Fibroblast of mammary gland (primary cell): Measurements from ENCODE around the gene AGAP1.

Source experiments
- DNase-seq: peaks from one replicate; pipeline ENCODE4 v3.0.0-alpha.2; 2010; ENCODE audit warnings: low read depth
- H3K4me3 ChIP-seq: 2 replicates; pipeline ENCODE4 v1.5.1; 2011; ENCODE audit warnings: low read depth, mild to moderate bottlenecking, low read length, moderate library complexity; ENCODE audit not compliant: control insufficient read depth
- TF ChIP-seq, protein P1 (sequence below): conservative IDR thresholded peaks from 2 replicates; pipeline ENCODE4 v1.5.1; 2011; ENCODE audit warnings: low read depth, low read length, inconsistent platforms; ENCODE audit not compliant: control insufficient read depth, insufficient read depth

AGAP1 gene

DNA sequence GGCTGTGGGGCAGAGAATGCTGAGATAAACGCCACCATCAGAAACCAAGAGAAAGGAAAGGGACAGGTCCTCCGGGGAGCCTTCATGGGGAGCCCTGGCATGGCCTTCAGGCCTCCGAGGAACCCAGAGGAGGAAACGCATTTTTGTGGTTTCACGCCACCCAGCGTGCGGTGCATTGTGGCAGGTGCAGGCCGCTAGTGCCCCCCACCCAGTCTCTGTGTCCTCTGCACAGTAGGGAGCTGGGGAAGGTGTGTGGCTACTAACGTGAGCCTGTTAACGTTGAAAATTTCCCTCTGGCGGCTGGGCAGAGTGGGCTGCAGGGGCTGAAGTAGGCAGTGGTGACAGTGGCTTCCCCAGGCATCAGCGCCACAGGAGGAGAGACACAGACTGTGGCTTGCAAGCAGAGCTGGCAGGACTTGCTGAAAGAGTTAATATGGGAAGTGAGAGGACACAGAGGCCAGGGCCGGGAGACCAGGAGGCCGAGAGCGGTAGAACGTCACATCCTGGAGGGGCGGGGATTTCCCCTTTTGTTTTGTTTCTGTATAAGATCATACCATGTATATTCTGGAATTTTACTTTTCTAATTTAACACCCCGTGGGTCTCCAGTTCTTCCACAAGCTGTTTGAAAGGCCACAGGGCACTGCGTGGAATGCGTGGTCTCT lies 507.5 kb downstream of the AGAP1 start:
- no peak overlapping the region for H3K4me3 ChIP-seq
- TF ChIP-seq, protein P1, sequence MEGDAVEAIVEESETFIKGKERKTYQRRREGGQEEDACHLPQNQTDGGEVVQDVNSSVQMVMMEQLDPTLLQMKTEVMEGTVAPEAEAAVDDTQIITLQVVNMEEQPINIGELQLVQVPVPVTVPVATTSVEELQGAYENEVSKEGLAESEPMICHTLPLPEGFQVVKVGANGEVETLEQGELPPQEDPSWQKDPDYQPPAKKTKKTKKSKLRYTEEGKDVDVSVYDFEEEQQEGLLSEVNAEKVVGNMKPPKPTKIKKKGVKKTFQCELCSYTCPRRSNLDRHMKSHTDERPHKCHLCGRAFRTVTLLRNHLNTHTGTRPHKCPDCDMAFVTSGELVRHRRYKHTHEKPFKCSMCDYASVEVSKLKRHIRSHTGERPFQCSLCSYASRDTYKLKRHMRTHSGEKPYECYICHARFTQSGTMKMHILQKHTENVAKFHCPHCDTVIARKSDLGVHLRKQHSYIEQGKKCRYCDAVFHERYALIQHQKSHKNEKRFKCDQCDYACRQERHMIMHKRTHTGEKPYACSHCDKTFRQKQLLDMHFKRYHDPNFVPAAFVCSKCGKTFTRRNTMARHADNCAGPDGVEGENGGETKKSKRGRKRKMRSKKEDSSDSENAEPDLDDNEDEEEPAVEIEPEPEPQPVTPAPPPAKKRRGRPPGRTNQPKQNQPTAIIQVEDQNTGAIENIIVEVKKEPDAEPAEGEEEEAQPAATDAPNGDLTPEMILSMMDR: no peak
- no peak for DNase-seq

DNA sequence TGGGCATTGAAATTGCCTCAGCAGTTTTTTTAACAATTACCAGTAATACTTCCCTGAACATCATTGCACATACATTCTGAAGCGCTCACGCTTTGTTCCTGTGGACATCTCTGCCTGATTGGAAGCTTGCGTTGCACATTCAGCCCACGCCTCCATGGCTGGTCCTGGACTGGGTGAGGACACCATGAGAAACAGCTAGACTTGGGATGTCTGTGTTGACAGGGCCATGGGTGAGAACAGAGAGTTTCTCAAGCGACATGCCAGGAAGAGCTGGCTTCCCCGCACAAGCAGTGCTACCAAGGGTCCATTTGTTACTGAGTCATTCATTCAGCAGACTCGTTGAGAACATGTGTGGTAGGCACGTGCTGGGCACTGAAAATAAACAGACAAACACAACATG lies 508.0 kb downstream of the AGAP1 start:
- DNase-seq: peak; percentile 7
- TF ChIP-seq, protein P1: no peak

DNA sequence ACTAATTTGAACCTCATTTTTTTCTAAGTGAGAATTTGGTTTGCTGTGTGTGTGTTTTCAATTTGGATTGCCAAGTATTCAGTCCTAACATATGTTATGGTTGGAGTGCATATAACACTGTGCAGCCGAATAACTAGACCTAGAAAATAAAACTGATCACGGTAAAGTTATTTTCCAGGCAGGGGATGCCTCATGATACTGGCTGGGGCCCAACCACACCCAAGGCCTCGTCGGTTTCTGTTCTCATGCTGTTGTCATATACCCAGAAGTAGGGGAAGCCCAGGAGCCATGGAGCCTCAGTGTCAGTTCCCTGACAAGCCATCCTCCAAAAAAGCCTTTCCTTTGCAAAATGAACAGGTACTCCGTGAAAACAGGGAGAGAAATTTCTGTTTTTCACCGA lies 514.2 kb downstream of the AGAP1 start:
- no peak overlapping the region for H3K4me3 ChIP-seq
- DNase-seq: peak; percentile 27
- TF ChIP-seq, protein P1: no peak

More for the DNA sequence above, 508.0 kb downstream of the AGAP1 start:
- no peak overlapping the region for H3K4me3 ChIP-seq

DNA sequence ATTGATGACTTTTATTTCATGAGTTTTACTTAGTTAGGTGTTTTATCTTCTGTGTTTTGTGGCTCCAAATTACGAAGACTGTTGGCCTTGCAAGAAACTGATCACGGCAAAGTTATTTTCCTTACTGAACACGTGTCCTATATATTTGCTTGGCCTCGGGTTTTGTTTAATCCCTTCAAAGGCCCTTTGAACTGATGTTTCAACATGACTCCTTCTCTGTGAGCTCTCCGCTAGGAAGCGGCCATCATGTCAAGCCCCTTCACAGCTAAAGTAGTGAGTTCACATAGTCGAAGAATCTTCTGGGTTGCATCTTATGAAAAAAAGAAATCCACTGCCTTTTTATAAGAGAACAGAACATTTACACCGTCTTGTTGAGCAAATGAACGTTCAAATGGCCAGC lies 515.0 kb downstream of the AGAP1 start:
- no peak for DNase-seq
- no peak overlapping the region for H3K4me3 ChIP-seq
- TF ChIP-seq, protein P1: no peak

DNA sequence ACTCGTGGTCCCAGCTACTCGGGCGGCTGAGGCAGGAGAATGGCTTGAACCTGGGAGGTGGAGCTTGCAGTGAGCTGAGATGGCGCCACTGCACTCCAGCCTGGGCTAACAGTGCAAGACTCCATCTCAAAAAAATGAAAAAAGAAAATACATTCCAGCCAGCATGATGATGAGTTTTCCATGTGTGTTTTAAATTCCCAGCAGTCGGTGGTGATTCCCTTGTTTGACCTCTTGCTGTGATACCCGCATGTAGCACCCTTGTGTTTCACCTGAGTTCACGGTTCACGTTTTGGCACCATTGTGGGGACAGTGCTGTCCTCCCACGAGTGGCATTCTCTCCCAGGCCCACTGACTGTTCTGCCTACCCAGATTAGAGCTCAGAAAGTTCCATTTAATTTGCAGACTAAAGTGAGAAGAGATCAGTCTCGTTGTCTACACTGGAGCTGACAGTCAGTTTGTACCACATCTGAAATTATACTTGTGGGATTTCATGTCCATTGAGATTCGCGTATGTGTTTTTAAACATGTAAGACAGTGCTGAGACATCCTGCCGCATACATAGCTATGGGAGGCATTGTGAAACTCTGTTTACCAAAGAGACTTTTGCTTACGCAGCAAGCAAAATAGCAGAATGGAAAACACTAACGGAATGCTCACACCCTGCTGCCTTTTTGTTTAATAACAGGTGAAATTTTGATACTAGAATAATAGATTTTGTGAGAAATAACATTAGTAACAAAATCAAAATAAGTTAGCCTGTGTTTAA lies 517.3 kb downstream of the AGAP1 start:
- H3K4me3 ChIP-seq: no peak overlapping the region
- TF ChIP-seq, protein P1: no peak
- no peak for DNase-seq

DNA sequence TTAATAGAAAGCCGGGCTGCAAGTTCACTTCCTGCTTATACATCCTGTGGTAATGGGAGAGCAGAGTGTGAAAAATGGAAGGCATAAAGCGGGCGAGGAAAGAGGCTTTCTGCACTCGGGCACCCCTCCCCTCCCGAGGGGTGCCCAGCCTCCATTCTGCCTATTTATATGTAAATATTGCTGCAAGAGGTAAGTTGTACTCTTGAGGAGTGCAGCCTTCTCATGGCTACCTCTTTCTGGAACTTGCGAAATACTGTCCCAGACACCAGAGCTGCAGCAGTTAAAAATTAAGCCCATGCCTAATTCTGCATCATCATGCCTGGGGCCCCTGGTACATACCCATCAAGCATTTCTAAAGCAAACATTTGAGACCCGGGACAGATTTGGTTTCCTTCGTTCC lies 518.3 kb downstream of the AGAP1 start:
- no peak for DNase-seq
- TF ChIP-seq, protein P1: no peak

More for the DNA sequence above, 518.3 kb downstream of the AGAP1 start:
- no peak overlapping the region for H3K4me3 ChIP-seq
